Lung (tissue), 12 donors: ENCODE data around the gene CD300E. TPM values are rescaled to one million over a fixed set of nuclear protein-coding genes. Genes with fewer than 3 reads are reported as not detected.
"Not testable (repeated sequence)": the region's sequence is repeated elsewhere in the genome, so short reads cannot be mapped to it uniquely, and the experiment has no call there.

Experiments
- ATAC-seq: fragments of 200-7000 bp; cut with Tn5 transposase; one replicate; pipeline ENCODE4 v1.9.1; 2020; ENCODE audit warnings: moderate number of reproducible peaks; ENCODE audit not compliant: insufficient read depth, low FRiP score
- DNase-seq, 3 donors: peaks; one replicate each; pipeline ENCODE4 v3.0.0-alpha.2; 2013 to 2017
- H3K27ac ChIP-seq, 2 donors: one replicate each; pipeline ENCODE4 v1.5.1; 2013; ENCODE audit warnings: mild to moderate bottlenecking in 2 of 2, moderate library complexity in 2 of 2, control low read depth in 1 of 2, inconsistent platforms in 1 of 2, low read depth in 1 of 2, low read length in 1 of 2
- H3K27me3 ChIP-seq, 3 donors: one replicate each; pipeline ENCODE4 v1.5.1; 2013; ENCODE audit warnings: low read length in 2 of 3; ENCODE audit not compliant: control insufficient read depth in 3 of 3, insufficient read depth in 3 of 3
- H3K36me3 ChIP-seq, 4 donors: one replicate each; pipeline ENCODE4 v1.5.1; 2013; ENCODE audit warnings: low read length in 4 of 4, mild to moderate bottlenecking in 1 of 4, moderate library complexity in 1 of 4; ENCODE audit not compliant: control insufficient read depth in 4 of 4, insufficient read depth in 4 of 4
- H3K4me1 ChIP-seq, 5 donors: one replicate each; pipeline ENCODE4 v1.5.1; 2013; ENCODE audit warnings: low read length in 5 of 5, mild to moderate bottlenecking in 2 of 5, moderate library complexity in 1 of 5; ENCODE audit not compliant: control insufficient read depth in 5 of 5, insufficient read depth in 5 of 5
- H3K4me3 ChIP-seq: one replicate; pipeline ENCODE4 v1.5.1; 2013; ENCODE audit warnings: mild to moderate bottlenecking, control low read depth, moderate library complexity
- H3K9ac ChIP-seq, 2 donors: one replicate each; pipeline ENCODE4 v1.5.1; 2013; ENCODE audit warnings: low read length in 2 of 2, control low read depth in 1 of 2; ENCODE audit not compliant: insufficient read depth in 1 of 2
- H3K9me3 ChIP-seq, 4 donors: one replicate each; pipeline ENCODE4 v1.5.1; 2013; ENCODE audit warnings: low read length in 3 of 4, mild to moderate bottlenecking in 1 of 4, moderate library complexity in 1 of 4; ENCODE audit not compliant: control insufficient read depth in 4 of 4, insufficient read depth in 3 of 4
- WGBS, 2 donors: extraction: QIAGEN DNeasy Blood & Tissue Kit; methylation state at CpG; one replicate each; pipeline ENCODE4 v1.1.7; 2013; 5-methylcytosine and 5-hydroxymethylcytosine counted together
- polyA plus RNA-seq, 2 donors: library from polyadenylated mRNA; stranded (reverse); fragments of 200-250 nt; gene quantifications; one replicate each; pipeline ENCODE4 v1.2.1, GENCODE V29; 2013
- total RNA-seq, 2 donors: library from RNA; depleted of rRNA in 1 of 2; stranded (reverse); fragments of >200 nt in 1 of 2; gene quantifications; one replicate each; pipeline ENCODE4 v1.2.1, GENCODE V29; 2014 to 2021
- TF ChIP-seq, protein P1 (sequence below): IDR thresholded peaks from 2 replicates; pipeline ENCODE4 v1.5.1; 2012; ENCODE audit warnings: mild to moderate bottlenecking; ENCODE audit errors: control extremely low read depth, extremely low read depth
- donor health status: control.
- donor health status: control.
- donor health status: Bipolar disorder and iron deficiency.
- donor health status: healthy.
- donor health status: DM: yes; HTN: yes; CAD: no.

Gene CD300E
- total and polyA plus RNA-seq, 4 donors = 3.4 to 81.6 (median 11.2) TPM

DNA sequence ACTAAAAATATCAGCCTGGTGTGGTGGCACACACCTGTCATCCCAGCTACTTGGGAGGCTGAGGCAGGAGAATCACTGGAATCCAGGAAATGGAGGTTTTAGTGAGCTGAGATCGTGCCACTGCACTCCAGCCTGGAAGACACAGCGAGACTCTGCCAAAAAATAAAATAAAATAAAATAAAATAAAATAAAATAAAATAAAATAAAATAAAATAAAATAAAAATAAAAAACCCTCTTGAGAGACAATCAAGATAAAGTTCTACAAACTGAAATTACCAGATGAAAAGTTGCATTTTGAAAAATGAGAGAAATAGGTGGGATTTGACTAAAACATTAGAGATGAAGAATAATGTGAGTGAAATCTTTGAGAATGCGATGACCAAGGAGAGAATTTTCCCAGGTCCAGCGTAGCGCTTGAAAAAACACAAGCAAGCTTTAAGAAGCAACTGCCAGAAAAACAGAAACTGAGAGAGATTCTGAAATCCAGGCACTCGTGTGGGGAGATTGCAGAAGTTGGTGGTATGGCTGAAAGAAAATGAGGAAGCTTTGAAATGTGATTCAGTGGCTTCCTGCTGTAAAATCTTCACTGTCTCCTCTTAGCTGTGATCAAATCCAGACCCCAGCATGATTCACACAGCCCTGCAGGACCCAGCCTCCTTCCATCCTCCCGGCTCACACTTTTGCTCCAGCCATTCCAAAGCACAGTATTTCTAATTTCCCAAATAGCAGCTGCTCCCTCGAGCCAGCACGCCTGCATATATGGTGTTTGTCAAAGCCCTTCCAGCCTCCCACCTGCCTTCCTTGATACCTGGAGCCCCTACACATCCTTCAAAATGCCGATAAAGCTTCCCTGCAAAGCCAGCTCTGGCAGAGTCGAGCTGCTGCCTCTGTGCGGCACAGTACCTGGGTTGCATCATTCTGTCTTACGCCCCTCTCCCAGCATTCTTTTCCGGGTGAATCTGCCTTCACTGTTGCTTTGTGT is 8.2 kb upstream of the CD300E start:
- Histone ChIP-seq H3K9me3 (peaks cover 0 to 9% (median 0%) of the 10 kb centered on the region in 4 donors), H3K27ac (peak overlapping the region in 1 of 2 donors; percentile 11), H3K27me3 (peaks cover 0 to 6% (median 4%) of the 10 kb centered on the region in 3 donors), H3K36me3 (no peaks in the 10 kb centered on the region), H3K4me3 (no peak overlapping the region), H3K9ac (no peak overlapping the region), H3K4me1 (no peaks in the 10 kb centered on the region)
- DNase-seq = peak in 1 of 3 donors; percentile 12
- WGBS, 2 donors = 28 to 39% methylated on average over 14 of the region's 14 CpGs
- TF ChIP-seq, protein P1, sequence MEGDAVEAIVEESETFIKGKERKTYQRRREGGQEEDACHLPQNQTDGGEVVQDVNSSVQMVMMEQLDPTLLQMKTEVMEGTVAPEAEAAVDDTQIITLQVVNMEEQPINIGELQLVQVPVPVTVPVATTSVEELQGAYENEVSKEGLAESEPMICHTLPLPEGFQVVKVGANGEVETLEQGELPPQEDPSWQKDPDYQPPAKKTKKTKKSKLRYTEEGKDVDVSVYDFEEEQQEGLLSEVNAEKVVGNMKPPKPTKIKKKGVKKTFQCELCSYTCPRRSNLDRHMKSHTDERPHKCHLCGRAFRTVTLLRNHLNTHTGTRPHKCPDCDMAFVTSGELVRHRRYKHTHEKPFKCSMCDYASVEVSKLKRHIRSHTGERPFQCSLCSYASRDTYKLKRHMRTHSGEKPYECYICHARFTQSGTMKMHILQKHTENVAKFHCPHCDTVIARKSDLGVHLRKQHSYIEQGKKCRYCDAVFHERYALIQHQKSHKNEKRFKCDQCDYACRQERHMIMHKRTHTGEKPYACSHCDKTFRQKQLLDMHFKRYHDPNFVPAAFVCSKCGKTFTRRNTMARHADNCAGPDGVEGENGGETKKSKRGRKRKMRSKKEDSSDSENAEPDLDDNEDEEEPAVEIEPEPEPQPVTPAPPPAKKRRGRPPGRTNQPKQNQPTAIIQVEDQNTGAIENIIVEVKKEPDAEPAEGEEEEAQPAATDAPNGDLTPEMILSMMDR = no peak
- ATAC-seq = peak; percentile 34

DNA sequence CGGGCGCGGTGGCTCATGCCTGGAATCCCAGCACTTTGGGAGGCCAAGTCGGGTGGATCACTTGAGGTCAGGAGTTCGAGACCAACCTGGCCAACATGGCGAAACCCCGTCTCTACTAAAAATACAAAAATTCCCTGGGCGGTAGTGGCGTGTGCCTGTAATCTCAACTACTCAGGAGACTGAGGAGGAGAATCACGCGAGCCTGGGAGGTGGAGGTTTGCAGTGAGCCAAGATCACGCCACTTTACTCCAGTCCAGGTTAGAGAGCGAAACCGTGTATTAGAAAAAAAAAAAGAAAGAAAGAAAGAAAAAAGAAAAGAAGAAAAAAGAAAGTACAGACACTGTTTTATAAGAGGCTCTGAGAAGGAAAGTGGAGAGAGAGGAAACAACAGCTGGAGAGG is 6.7 kb upstream of the CD300E start:
- not testable (repeated sequence) for DNase-seq, H3K4me3 ChIP-seq, ATAC-seq, H3K27me3 ChIP-seq, H3K9ac ChIP-seq, H3K4me1 ChIP-seq, H3K27ac ChIP-seq, H3K36me3 ChIP-seq
- peaks cover 0 to 13% (median 0%) of the 10 kb centered on the region in 4 donors for H3K9me3 ChIP-seq
- WGBS, 2 donors = 77 to 88% methylated on average over 14 of the region's 14 CpGs

DNA sequence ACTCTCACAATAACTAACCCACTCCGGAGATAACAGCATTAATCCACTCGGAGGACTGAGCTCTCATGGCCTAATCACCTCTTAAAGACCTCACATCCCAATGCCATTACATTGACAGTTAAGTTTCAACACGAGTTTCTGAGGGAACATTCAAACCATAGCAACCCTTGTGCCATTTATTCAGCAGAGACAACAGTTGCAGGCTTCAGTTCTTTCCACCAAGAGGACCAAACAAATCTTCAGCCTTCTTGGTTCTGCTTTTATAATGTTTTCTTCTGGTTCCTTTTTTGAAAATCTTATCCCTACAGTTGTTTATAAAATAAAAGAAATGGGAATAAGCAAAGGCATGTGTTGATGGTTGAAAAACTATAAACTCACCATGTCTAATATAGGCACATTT is 2.1 kb upstream of the CD300E start:
- Histone ChIP-seq H3K27me3 (peaks cover 0 to 6% (median 2%) of the 10 kb centered on the region in 3 donors), H3K9ac (no peak overlapping the region), H3K27ac (no peak overlapping the region), H3K36me3 (no peaks in the 10 kb centered on the region), H3K4me3 (no peak overlapping the region), H3K4me1 (no peaks in the 10 kb centered on the region), H3K9me3 (peaks cover 0 to 9% (median 0%) of the 10 kb centered on the region in 4 donors)
- 53 to 63% methylated on average over 3 of the region's 3 CpGs for WGBS, 2 donors
- ATAC-seq (no peak), DNase-seq (no peak)
- TF ChIP-seq, protein P1 = no peak

DNA sequence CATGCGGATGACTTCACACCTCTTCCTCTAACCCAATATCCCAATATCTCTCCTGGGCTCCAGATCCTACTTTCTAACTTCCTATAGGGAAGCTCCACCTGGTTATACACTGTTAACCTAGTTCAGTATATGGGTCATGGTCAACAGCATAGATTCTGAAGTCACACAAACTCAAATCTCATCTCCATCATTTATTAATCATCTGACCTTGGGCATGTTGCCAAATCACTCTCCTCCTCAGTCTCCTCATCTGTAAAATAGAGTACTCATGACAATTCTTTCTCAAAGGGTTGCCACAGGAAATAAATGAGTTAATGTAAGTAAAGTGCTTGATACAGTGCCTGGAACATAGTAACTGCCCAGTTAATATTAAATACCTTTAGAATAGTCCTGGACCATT is 593 bp upstream of the CD300E start:
- H3K4me1 ChIP-seq = no peaks in the 10 kb centered on the region
- ATAC-seq = no peak
- H3K27me3 ChIP-seq = peaks cover 0 to 4% (median 2%) of the 10 kb centered on the region in 3 donors
- no peak for DNase-seq
- H3K4me3 ChIP-seq = no peak overlapping the region
- H3K9ac ChIP-seq = no peak overlapping the region
- TF ChIP-seq, protein P1 = no peak
- no peak overlapping the region for H3K27ac ChIP-seq
- WGBS, 2 donors = 69 to 77% methylated on average over 1 of the region's 1 CpG
- no peaks in the 10 kb centered on the region for H3K36me3 ChIP-seq
- H3K9me3 ChIP-seq = peaks cover 0 to 9% (median 0%) of the 10 kb centered on the region in 4 donors
